Ascending aorta (tissue), 2 donors: ENCODE results near the gene CD151. TPM values are rescaled to one million over a fixed set of nuclear protein-coding genes. Genes with fewer than 3 reads are reported as not detected.

ENCODE experiments used
- DNase-seq, 2 donors: peaks; one replicate each; pipeline ENCODE4 v3.0.0-alpha.2; 2019; ENCODE audit warnings: low spot score in 2 of 2
- H3K27ac ChIP-seq, 2 donors: fragments of 200-600 bp; sonication (generic); one replicate each; pipeline ENCODE4 v1.5.1; 2016 to 2017; ENCODE audit warnings: mild to moderate bottlenecking in 1 of 2
- H3K27me3 ChIP-seq: fragments of 200-600 bp; sonication (generic); one replicate; pipeline ENCODE4 v1.5.1; 2017
- H3K36me3 ChIP-seq, 2 donors: fragments of 200-600 bp; sonication (generic); one replicate each; pipeline ENCODE4 v1.5.1; 2016
- H3K4me1 ChIP-seq, 2 donors: fragments of 200-600 bp; sonication (generic); one replicate each; pipeline ENCODE4 v1.5.1; 2016 to 2017; ENCODE audit warnings: mild to moderate bottlenecking in 1 of 2
- H3K4me3 ChIP-seq, 2 donors: fragments of 200-600 bp; sonication (generic); one replicate each; pipeline ENCODE4 v1.5.1; 2016 to 2017; ENCODE audit warnings: mild to moderate bottlenecking in 1 of 2
- H3K9me3 ChIP-seq, 2 donors: fragments of 200-600 bp; sonication (generic); one replicate each; pipeline ENCODE4 v1.5.1; 2016
- CTCF ChIP-seq, 3 experiments: fragments of 200-600 bp in 2 of 3; fragments of 450-650 bp in 1 of 3; sonication (generic) in 2 of 3; IDR thresholded peaks; one replicate each; pipeline ENCODE4 v1.5.1; 2016 to 2019; ENCODE audit warnings: antibody characterized with exemption in 3 of 3, mild to moderate bottlenecking in 1 of 3, moderate library complexity in 1 of 3
- intact Hi-C: fragments of 100-400 bp; cut with DNase I; formaldehyde crosslinking; loops from one replicate; pipeline ENCODE4 v1.15.1; 2023
- total RNA-seq: library from RNA; depleted of rRNA; stranded (reverse); fragments of >200 nt; gene quantifications from one replicate; pipeline ENCODE4 v1.1.0, GENCODE V29; 2016

CD151 gene
- total RNA-seq, 1 donor from 2014 or later, result 898 TPM

- Histone ChIP-seq H3K4me3 (peak overlapping the region in 1 of 2 donors; percentile 29), H3K4me1 (no peaks in the 10 kb centered on the region), H3K27ac (no peak overlapping the region), H3K9me3 (no peaks in the 10 kb centered on the region), H3K27me3 (peaks cover 3% of the 10 kb centered on the region), H3K36me3 (peaks cover 0 to 3% of the 10 kb centered on the region in 2 donors)
- no peak for TF ChIP-seq CTCF (IDR thresholded peaks at IDR 0.05)
- no peak for DNase-seq
- intact Hi-C loops, result no loop called here
Observed at GRCh38 chr11:788953-789940, 43.5 kb upstream of the CD151 start.

GRCh38 chr11:789943-790342 is 42.8 kb upstream of the CD151 start, which contains the start of gene CEND1:
TSS of gene CEND1 (minus strand) at chr11:790090. CDS start at chr11:788576, 1,514 bp downstream.
- DNase-seq, result no peak
- no peak for TF ChIP-seq CTCF (IDR thresholded peaks at IDR 0.05)
- Histone ChIP-seq H3K36me3 (peaks cover 0 to 3% of the 10 kb centered on the region in 2 donors), H3K9me3 (no peaks in the 10 kb centered on the region), H3K27me3 (peaks cover 3% of the 10 kb centered on the region), H3K4me3 (peak within 1 kb of the TSS in 1 of 2 donors; percentile 29), H3K4me1 (no peaks in the 10 kb centered on the region), H3K27ac (no peak within 1 kb of the TSS)
- intact Hi-C loops, result no loop called here

GRCh38 chr11:790721-791564 is 41.8 kb upstream of the CD151 start:
- H3K4me1 ChIP-seq, result peaks cover 0 to 6% of the 10 kb centered on the region in 2 donors
- H3K27me3 ChIP-seq, result peaks cover 3% of the 10 kb centered on the region
- no peak overlapping the region for H3K4me3 ChIP-seq
- intact Hi-C loops, result no loop called here
- no peaks in the 10 kb centered on the region for H3K9me3 ChIP-seq
- DNase-seq, result no peak
- H3K27ac ChIP-seq, result no peak overlapping the region
- peaks cover 0 to 3% of the 10 kb centered on the region in 2 donors for H3K36me3 ChIP-seq
- TF ChIP-seq CTCF (IDR thresholded peaks at IDR 0.05), result no peak

- intact Hi-C loops, result no loop called here
Observed at GRCh38 chr11:791658-792534, 40.9 kb upstream of the CD151 start.

More at GRCh38 chr11:791658-792534, 40.9 kb upstream of the CD151 start:
- peaks cover 3% of the 10 kb centered on the region for H3K27me3 ChIP-seq
- H3K9me3 ChIP-seq, result no peaks in the 10 kb centered on the region
- H3K27ac ChIP-seq, result no peak overlapping the region
- peaks cover 6 to 12% of the 10 kb centered on the region in 2 donors for H3K4me1 ChIP-seq
- TF ChIP-seq CTCF (IDR thresholded peaks at IDR 0.05), result no peak
- no peak overlapping the region for H3K4me3 ChIP-seq
- H3K36me3 ChIP-seq, result peaks cover 0 to 3% of the 10 kb centered on the region in 2 donors
- no peak for DNase-seq
